Activated T-cell treated with anti-CD3 and anti-CD28 coated beads, Interleukin-2, amount 50 U/mL, for 72 hours (primary cell): Measurements from ENCODE around the gene DTX1. TPM values are rescaled to one million over a fixed set of nuclear protein-coding genes. Genes with fewer than 3 reads are reported as not detected.

Experiments used
- ATAC-seq, 2 donors: fragments of 150-1000 bp; cut with Tn5 transposase; replicated peaks in 1 of 2; 2 replicates each; pipeline ENCODE4 v1.10.0; 2021; ENCODE audit warnings: moderate library complexity in 2 of 2, mild to moderate bottlenecking in 1 of 2
- DNase-seq, 2 donors: peaks; one replicate each; pipeline ENCODE4 v3.0.0; 2021 to 2022; ENCODE audit warnings: mixed read lengths in 1 of 2
- H3K27ac Mint-ChIP-seq: one replicate; pipeline ENCODE4 v1.8.0; 2022; ENCODE audit warnings: mild to moderate bottlenecking, moderate library complexity, mixed read lengths
- H3K27me3 Mint-ChIP-seq: one replicate; pipeline ENCODE4 v1.8.0; 2022; ENCODE audit warnings: low read depth, mixed read lengths
- H3K36me3 Mint-ChIP-seq, 2 donors: one replicate each; pipeline ENCODE4 v1.8.0; 2022; ENCODE audit warnings: mixed read lengths in 2 of 2, mild to moderate bottlenecking in 1 of 2; ENCODE audit not compliant: insufficient read depth in 2 of 2
- H3K4me1 Mint-ChIP-seq: one replicate; pipeline ENCODE4 v1.8.0; 2022; ENCODE audit warnings: low read depth, mixed read lengths
- H3K4me3 Mint-ChIP-seq, 2 donors: one replicate each; pipeline ENCODE4 v1.8.0; 2022; ENCODE audit warnings: mild to moderate bottlenecking in 2 of 2, mixed read lengths in 2 of 2, moderate library complexity in 2 of 2
- H3K9me3 Mint-ChIP-seq, 2 donors: one replicate each; pipeline ENCODE4 v1.8.0; 2022; ENCODE audit warnings: mixed read lengths in 2 of 2
- total RNA-seq, 2 donors: library from RNA; stranded (reverse); gene quantifications; one replicate each; pipeline ENCODE4 v1.2.3, GENCODE V29; 2022

DTX1 gene
- total RNA-seq, 2 donors from 2014 or later: 17.6 to 18.0 TPM

GRCh38 chr12:113087193-113087592 lies 30.7 kb downstream of the DTX1 start:
- Mint-ChIP-seq H3K9me3 (peaks cover 0 to 4% of the 10 kb centered on the region in 2 donors), H3K4me3 (peak overlapping the region; percentile 60 to 71), H3K4me1 (peaks cover 78% of the 10 kb centered on the region), H3K27ac (peak overlapping the region; percentile 91), H3K36me3 (peaks cover 4 to 6% of the 10 kb centered on the region in 2 donors), H3K27me3 (no peaks in the 10 kb centered on the region)
- DNase-seq (no peak), ATAC-seq (no peak)

- H3K4me1 Mint-ChIP-seq: peaks cover 86% of the 10 kb centered on the region
- peaks cover 4% of the 10 kb centered on the region in 2 donors for H3K36me3 Mint-ChIP-seq
- DNase-seq: no peak
- H3K9me3 Mint-ChIP-seq: peaks cover 0 to 4% of the 10 kb centered on the region in 2 donors
- no peak for ATAC-seq
- H3K4me3 Mint-ChIP-seq: peak overlapping the region; percentile 50 to 73
- H3K27me3 Mint-ChIP-seq: no peaks in the 10 kb centered on the region
- H3K27ac Mint-ChIP-seq: peak overlapping the region; percentile 88
Observed at GRCh38 chr12:113088037-113088436, 31.5 kb downstream of the DTX1 start.

GRCh38 chr12:113088971-113089756 lies 32.6 kb downstream of the DTX1 start:
- Mint-ChIP-seq H3K27ac (peak overlapping the region; percentile 88), H3K27me3 (no peaks in the 10 kb centered on the region), H3K36me3 (peaks cover 4% of the 10 kb centered on the region in 2 donors), H3K4me1 (peaks cover 81% of the 10 kb centered on the region), H3K4me3 (peak overlapping the region; percentile 73 to 80), H3K9me3 (peaks cover 0 to 4% of the 10 kb centered on the region in 2 donors)
- peak; percentile 71 to 84 for ATAC-seq
- peak; percentile 63 to 72 for DNase-seq

GRCh38 chr12:113089839-113090238 lies 33.3 kb downstream of the DTX1 start:
- H3K36me3 Mint-ChIP-seq: peaks cover 4% of the 10 kb centered on the region in 2 donors
- H3K4me1 Mint-ChIP-seq: peaks cover 79% of the 10 kb centered on the region
- H3K27ac Mint-ChIP-seq: peak overlapping the region; percentile 88
- no peaks in the 10 kb centered on the region for H3K27me3 Mint-ChIP-seq
- ATAC-seq: peak; percentile 8 to 14
- H3K9me3 Mint-ChIP-seq: peaks cover 0 to 4% of the 10 kb centered on the region in 2 donors
- no peak for DNase-seq
- H3K4me3 Mint-ChIP-seq: peak overlapping the region; percentile 73 to 80

- ATAC-seq (no peak), DNase-seq (no peak)
- no peak overlapping the region for H3K27ac Mint-ChIP-seq
- H3K9me3 Mint-ChIP-seq: peaks cover 0 to 4% of the 10 kb centered on the region in 2 donors
- no peak overlapping the region for H3K4me3 Mint-ChIP-seq
- peaks cover 4% of the 10 kb centered on the region in 2 donors for H3K36me3 Mint-ChIP-seq
- H3K4me1 Mint-ChIP-seq: peaks cover 78% of the 10 kb centered on the region
- H3K27me3 Mint-ChIP-seq: no peaks in the 10 kb centered on the region
Observed at GRCh38 chr12:113090740-113091139, 34.2 kb downstream of the DTX1 start.

- peaks cover 4% of the 10 kb centered on the region in 2 donors for H3K36me3 Mint-ChIP-seq
- peak overlapping the region; percentile 6 for H3K27ac Mint-ChIP-seq
- DNase-seq (no peak), ATAC-seq (no peak)
- no peaks in the 10 kb centered on the region for H3K27me3 Mint-ChIP-seq
- H3K4me1 Mint-ChIP-seq: peaks cover 71% of the 10 kb centered on the region
- H3K4me3 Mint-ChIP-seq: no peak overlapping the region
- H3K9me3 Mint-ChIP-seq: peaks cover 0 to 4% of the 10 kb centered on the region in 2 donors
Observed at GRCh38 chr12:113091506-113091905, 35.0 kb downstream of the DTX1 start.

- H3K27ac Mint-ChIP-seq: no peak overlapping the region
- H3K9me3 Mint-ChIP-seq: peaks cover 0 to 4% of the 10 kb centered on the region in 2 donors
- H3K4me3 Mint-ChIP-seq: peak overlapping the region in 1 of 2 donors; percentile 10
- peaks cover 4% of the 10 kb centered on the region in 2 donors for H3K36me3 Mint-ChIP-seq
- peaks cover 58% of the 10 kb centered on the region for H3K4me1 Mint-ChIP-seq
- DNase-seq (no peak), ATAC-seq (no peak)
- H3K27me3 Mint-ChIP-seq: no peaks in the 10 kb centered on the region
Observed at GRCh38 chr12:113092607-113093408, 36.3 kb downstream of the DTX1 start.

- no peak overlapping the region for H3K4me3 Mint-ChIP-seq
- no peaks in the 10 kb centered on the region for H3K9me3 Mint-ChIP-seq
- H3K27me3 Mint-ChIP-seq: no peaks in the 10 kb centered on the region
- peaks cover 57% of the 10 kb centered on the region for H3K4me1 Mint-ChIP-seq
- no peak overlapping the region for H3K27ac Mint-ChIP-seq
- DNase-seq: no peak
- peaks cover 0 to 2% of the 10 kb centered on the region in 2 donors for H3K36me3 Mint-ChIP-seq
- ATAC-seq: no peak
Observed at GRCh38 chr12:113093409-113094101, 37.0 kb downstream of the DTX1 start.

- no peak for ATAC-seq
- Mint-ChIP-seq H3K9me3 (no peaks in the 10 kb centered on the region), H3K36me3 (no peaks in the 10 kb centered on the region), H3K4me3 (no peak overlapping the region), H3K27me3 (no peaks in the 10 kb centered on the region), H3K4me1 (peaks cover 52% of the 10 kb centered on the region), H3K27ac (no peak overlapping the region)
- DNase-seq: no peak
Observed at GRCh38 chr12:113094738-113095137, 38.2 kb downstream of the DTX1 start.

- Mint-ChIP-seq H3K36me3 (no peaks in the 10 kb centered on the region), H3K4me1 (peaks cover 46% of the 10 kb centered on the region), H3K27ac (no peak overlapping the region), H3K27me3 (no peaks in the 10 kb centered on the region), H3K9me3 (no peaks in the 10 kb centered on the region), H3K4me3 (no peak overlapping the region)
- no peak for ATAC-seq
- no peak for DNase-seq
Observed at GRCh38 chr12:113095405-113095804, 38.9 kb downstream of the DTX1 start.

GRCh38 chr12:113096675-113097461 lies 40.3 kb downstream of the DTX1 start:
- H3K4me1 Mint-ChIP-seq: peaks cover 31% of the 10 kb centered on the region
- no peak overlapping the region for H3K4me3 Mint-ChIP-seq
- DNase-seq (no peak), ATAC-seq (no peak)
- no peaks in the 10 kb centered on the region for H3K9me3 Mint-ChIP-seq
- no peaks in the 10 kb centered on the region for H3K36me3 Mint-ChIP-seq
- no peaks in the 10 kb centered on the region for H3K27me3 Mint-ChIP-seq
- H3K27ac Mint-ChIP-seq: no peak overlapping the region

GRCh38 chr12:113097716-113098440 lies 41.3 kb downstream of the DTX1 start:
- DNase-seq: no peak
- Mint-ChIP-seq H3K4me3 (no peak overlapping the region), H3K9me3 (no peaks in the 10 kb centered on the region), H3K36me3 (no peaks in the 10 kb centered on the region), H3K27ac (no peak overlapping the region), H3K4me1 (peaks cover 21% of the 10 kb centered on the region), H3K27me3 (no peaks in the 10 kb centered on the region)
- ATAC-seq: peak; percentile 6 to 15
